ENCODE data around the gene TTLL1. TPM values are rescaled to one million over a fixed set of nuclear protein-coding genes. Genes with fewer than 3 reads are reported as not detected.

The TTLL1 gene
- total and polyA plus RNA-seq, 2 experiments from 2014 or later, result 33.0 to 38.2 TPM

- no peaks in the 10 kb centered on the region for H3K9me3 ChIP-seq (ENCODE audit: low read depth)
- TF ChIP-seq CTCF (IDR thresholded peaks at IDR 0.05; ENCODE audit: low read depth, low read length), result peak; percentile 67
Measured at GRCh38 chr22:43060183-43060582, 29.0 kb downstream of the TTLL1 start.

GRCh38 chr22:43057641-43058040, 31.6 kb downstream of the TTLL1 start:
- TF ChIP-seq CTCF (IDR thresholded peaks at IDR 0.05; ENCODE audit: low read depth, low read length), result no peak
- DNase-seq (ENCODE audit: low read depth in 1 of 2, low spot score in 1 of 2), result no peak
- Histone ChIP-seq H3K4me3 (no peak overlapping the region), H3K27me3 (no peaks in the 10 kb centered on the region), H3K9me3 (ENCODE audit: low read depth) (no peaks in the 10 kb centered on the region), H3K4me1 (ENCODE audit: low read depth) (no peaks in the 10 kb centered on the region), H3K27ac (no peak overlapping the region), H3K36me3 (peaks cover 2% of the 10 kb centered on the region)

More at GRCh38 chr22:43060183-43060582, 29.0 kb downstream of the TTLL1 start:
- Histone ChIP-seq H3K4me3 (no peak overlapping the region), H3K36me3 (peaks cover 12% of the 10 kb centered on the region), H3K27ac (no peak overlapping the region), H3K4me1 (ENCODE audit: low read depth) (no peaks in the 10 kb centered on the region), H3K27me3 (no peaks in the 10 kb centered on the region)
- peak; percentile 26 to 46 for DNase-seq (ENCODE audit: low read depth in 1 of 2, low spot score in 1 of 2)

- DNase-seq (ENCODE audit: low read depth in 1 of 2, low spot score in 1 of 2), result no peak
- Histone ChIP-seq H3K4me1 (ENCODE audit: low read depth) (no peaks in the 10 kb centered on the region), H3K27ac (no peak overlapping the region), H3K4me3 (no peak overlapping the region), H3K27me3 (no peaks in the 10 kb centered on the region), H3K9me3 (ENCODE audit: low read depth) (no peaks in the 10 kb centered on the region), H3K36me3 (peaks cover 3% of the 10 kb centered on the region)
- peak; percentile 17 for TF ChIP-seq CTCF (IDR thresholded peaks at IDR 0.05; ENCODE audit: low read depth, low read length)
Measured at GRCh38 chr22:43053176-43053575, 36.0 kb downstream of the TTLL1 start.

GRCh38 chr22:43050995-43051394, 38.2 kb downstream of the TTLL1 start:
- no peak for TF ChIP-seq CTCF (IDR thresholded peaks at IDR 0.05; ENCODE audit: low read depth, low read length)
- Histone ChIP-seq H3K27ac (no peak overlapping the region), H3K4me1 (ENCODE audit: low read depth) (no peaks in the 10 kb centered on the region), H3K4me3 (no peak overlapping the region), H3K36me3 (peaks cover 3% of the 10 kb centered on the region), H3K9me3 (ENCODE audit: low read depth) (no peaks in the 10 kb centered on the region), H3K27me3 (no peaks in the 10 kb centered on the region)
- no peak for DNase-seq (ENCODE audit: low read depth in 1 of 2, low spot score in 1 of 2)

- DNase-seq (ENCODE audit: low read depth in 1 of 2, low spot score in 1 of 2), result no peak
- Histone ChIP-seq H3K27ac (no peak overlapping the region), H3K27me3 (no peaks in the 10 kb centered on the region), H3K36me3 (peaks cover 3% of the 10 kb centered on the region), H3K9me3 (ENCODE audit: low read depth) (no peaks in the 10 kb centered on the region), H3K4me1 (ENCODE audit: low read depth) (no peaks in the 10 kb centered on the region), H3K4me3 (no peak overlapping the region)
- no peak for TF ChIP-seq CTCF (IDR thresholded peaks at IDR 0.05; ENCODE audit: low read depth, low read length)
Measured at GRCh38 chr22:43047605-43048004, 41.6 kb downstream of the TTLL1 start.

GRCh38 chr22:43044290-43044712, 44.9 kb downstream of the TTLL1 start:
- Histone ChIP-seq H3K4me1 (ENCODE audit: low read depth) (no peaks in the 10 kb centered on the region), H3K27ac (no peak overlapping the region), H3K36me3 (no peaks in the 10 kb centered on the region), H3K27me3 (no peaks in the 10 kb centered on the region), H3K4me3 (no peak overlapping the region), H3K9me3 (ENCODE audit: low read depth) (no peaks in the 10 kb centered on the region)
- TF ChIP-seq CTCF (IDR thresholded peaks at IDR 0.05; ENCODE audit: low read depth, low read length), result no peak
- no peak for DNase-seq (ENCODE audit: low read depth in 1 of 2, low spot score in 1 of 2)

All from cardiac muscle cell (in vitro differentiated cells and primary cell).